Keratinocyte (primary cell): ENCODE results near the gene MAD1L1. TPM values are rescaled to one million over a fixed set of nuclear protein-coding genes. Genes with fewer than 3 reads are reported as not detected.
"Not testable (repeated sequence)": the region's sequence is repeated elsewhere in the genome, so short reads cannot be mapped to it uniquely, and the experiment has no call there.

Experiments
- DNase-seq: peaks from one replicate; pipeline ENCODE4 v3.0.0-alpha.2; 2011; ENCODE audit warnings: low read depth, missing footprints, low spot score
- FAIRE-seq: peaks from 2 replicates; lab custom pipeline; 2011; peaks lifted over from hg19 to GRCh38; lab: Jason Lieb, UNC
- H2AFZ ChIP-seq: 2 replicates; pipeline ENCODE4 v1.6.0; 2012; ENCODE audit warnings: low read length, control low read depth, inconsistent platforms; ENCODE audit not compliant: control insufficient read depth
- H3K27ac ChIP-seq: 2 replicates; pipeline ENCODE4 v1.5.1; 2011; ENCODE audit warnings: low read length; ENCODE audit not compliant: control insufficient read depth, insufficient read depth
- H3K27me3 ChIP-seq: 3 replicates; pipeline ENCODE4 v1.6.0; 2011; ENCODE audit warnings: low read length; ENCODE audit not compliant: control insufficient read depth, insufficient read depth; ENCODE audit errors: extremely low read depth
- H3K36me3 ChIP-seq, 2 experiments: 2 replicates in 1 of 2; 3 replicates in 1 of 2; pipeline ENCODE4 v1.5.1; 2011; ENCODE audit warnings: low read length in 2 of 2, mild to moderate bottlenecking in 1 of 2; ENCODE audit not compliant: control insufficient read depth in 2 of 2, insufficient read depth in 2 of 2; ENCODE audit errors: extremely low read depth in 1 of 2
- H3K4me1 ChIP-seq: 3 replicates; pipeline ENCODE4 v1.5.1; 2011; ENCODE audit warnings: low read length; ENCODE audit not compliant: control insufficient read depth, insufficient read depth; ENCODE audit errors: extremely low read depth
- H3K4me2 ChIP-seq: 3 replicates; pipeline ENCODE4 v1.6.0; 2011; ENCODE audit warnings: low read depth, low read length; ENCODE audit not compliant: control insufficient read depth, insufficient read depth; ENCODE audit errors: extremely low read depth
- H3K4me3 ChIP-seq, 3 experiments: fragments of 200-600 bp in 1 of 3; sonication (generic) in 1 of 3; 2 replicates in 2 of 3; 3 replicates in 1 of 3; pipeline ENCODE4 v1.5.1; 2011 to 2016; ENCODE audit warnings: low read length in 3 of 3, mild to moderate bottlenecking in 3 of 3, control low read depth in 2 of 3, inconsistent platforms in 1 of 3, low read depth in 1 of 3, mixed read lengths in 1 of 3, mixed run types in 1 of 3, moderate library complexity in 1 of 3; ENCODE audit not compliant: control insufficient read depth in 2 of 3, insufficient read depth in 2 of 3; ENCODE audit errors: extremely low read depth in 1 of 3
- H3K79me2 ChIP-seq: 2 replicates; pipeline ENCODE4 v1.6.0; 2012; ENCODE audit warnings: low read length; ENCODE audit not compliant: control insufficient read depth, insufficient read depth
- H3K9ac ChIP-seq: 3 replicates; pipeline ENCODE4 v1.6.0; 2011; ENCODE audit warnings: low read length; ENCODE audit not compliant: control insufficient read depth, insufficient read depth; ENCODE audit errors: extremely low read depth
- H3K9me1 ChIP-seq: 3 replicates; pipeline ENCODE4 v1.6.0; 2011; ENCODE audit warnings: low read length; ENCODE audit not compliant: control insufficient read depth, insufficient read depth; ENCODE audit errors: extremely low read depth
- H3K9me3 ChIP-seq: 2 replicates; pipeline ENCODE4 v1.5.1; 2012; ENCODE audit warnings: low read depth, low read length; ENCODE audit not compliant: control insufficient read depth
- H4K20me1 ChIP-seq: 3 replicates; pipeline ENCODE4 v1.6.0; 2011; ENCODE audit warnings: low read length; ENCODE audit not compliant: control insufficient read depth, insufficient read depth; ENCODE audit errors: extremely low read depth
- CTCF ChIP-seq, 3 experiments: IDR thresholded peaks in 1 of 3; conservative IDR thresholded peaks in 1 of 3; optimal IDR thresholded peaks in 1 of 3; 2 replicates in 2 of 3; 3 replicates in 1 of 3; pipeline versions ENCODE3 to v1.5.1; 2011; ENCODE audit warnings: low read length in 3 of 3, mild to moderate bottlenecking in 3 of 3, moderate library complexity in 2 of 3, control low read depth in 1 of 3, inconsistent platforms in 1 of 3; ENCODE audit not compliant: insufficient read depth in 2 of 3; ENCODE audit errors: extremely low read depth in 1 of 3
- EZH2 ChIP-seq: IDR thresholded peaks from one replicate; pipeline ENCODE4 v1.6.1; 2012; ENCODE audit warnings: inconsistent platforms, mild to moderate bottlenecking, low read length, moderate library complexity
- dilution Hi-C: fragments of 300-500 bp; cut with MboI; formaldehyde crosslinking; loops from one replicate; pipeline ENCODE4 v1.7.0; 2020; ENCODE audit warnings: low sequenced_read_pairs; ENCODE audit not compliant: extremely low pct_ligation_motif_present
- polyA plus RNA-seq, 5 experiments: library from polyadenylated mRNA; depleted of rRNA in 3 of 5; stranded (reverse) in 3 of 5; stranded (forward) in 1 of 5; unstranded in 1 of 5; fragments of >200 nt; gene quantifications; 1 replicate in 1 of 5; 2 replicates in 3 of 5; 3 replicates in 1 of 5; pipeline versions ENCODE4 v1.2.1 to v1.2.3, GENCODE V29; 2011 to 2012; ENCODE audit warnings: missing spikeins in 2 of 5, low read depth in 1 of 5, low replicate concordance in 1 of 5

MAD1L1 gene
- polyA plus RNA-seq, 1 donor (not counting 4 experiments of a cell fraction or from before 2014, with no cell fraction given), result 18.0 TPM

GRCh38 chr7:1829111-1829510 lies 403.6 kb downstream of the MAD1L1 start:
- Histone ChIP-seq H3K79me2 (no peaks in the 10 kb centered on the region), H3K27ac (no peak overlapping the region), H3K9ac (no peak overlapping the region), H3K9me1 (no peaks in the 10 kb centered on the region), H3K4me1 (no peaks in the 10 kb centered on the region), H3K36me3 (no peaks in the 10 kb centered on the region), H3K9me3 (peaks cover 1% of the 10 kb centered on the region), H3K4me3 (no peak overlapping the region), H2AFZ (no peak overlapping the region), H4K20me1 (no peaks in the 10 kb centered on the region), H3K4me2 (no peak overlapping the region), H3K27me3 (no peaks in the 10 kb centered on the region)
- no peak for TF ChIP-seq CTCF (optimal IDR thresholded peaks at IDR 0.05 in 1 of 3, IDR thresholded peaks at IDR 0.05 in 1 of 3, conservative IDR thresholded peaks at IDR 0.05 in 1 of 3; ENCODE audit: extremely low read depth in 1 of 3, insufficient read depth in 2 of 3, low read length in 3 of 3)
- TF ChIP-seq EZH2, result no peak
- no peak for DNase-seq
- no peak for FAIRE-seq
- dilution Hi-C loops, result no loop called here

GRCh38 chr7:1828170-1828569 lies 404.6 kb downstream of the MAD1L1 start:
- H3K4me2 ChIP-seq, H2AFZ ChIP-seq, FAIRE-seq, H3K9me3 ChIP-seq, H3K9me1 ChIP-seq, H3K79me2 ChIP-seq, H4K20me1 ChIP-seq, H3K36me3 ChIP-seq, DNase-seq, H3K4me1 ChIP-seq, H3K27me3 ChIP-seq, H3K27ac ChIP-seq, dilution Hi-C loops, H3K9ac ChIP-seq, H3K4me3 ChIP-seq: not testable (repeated sequence)

- H3K79me2 ChIP-seq, H3K36me3 ChIP-seq, H3K9me1 ChIP-seq, H3K9ac ChIP-seq, H2AFZ ChIP-seq, H3K27me3 ChIP-seq, DNase-seq, H4K20me1 ChIP-seq, FAIRE-seq, H3K4me1 ChIP-seq, H3K4me3 ChIP-seq, H3K4me2 ChIP-seq, H3K27ac ChIP-seq, dilution Hi-C loops, H3K9me3 ChIP-seq: not testable (repeated sequence)
These were observed 405.2 kb downstream of the MAD1L1 start for GRCh38 chr7:1827521-1827981.

GRCh38 chr7:1826931-1827330 lies 405.8 kb downstream of the MAD1L1 start:
- dilution Hi-C loops, H2AFZ ChIP-seq: not testable (repeated sequence)

More at GRCh38 chr7:1826931-1827330, 405.8 kb downstream of the MAD1L1 start:
- H3K4me2 ChIP-seq, H3K27me3 ChIP-seq, H3K27ac ChIP-seq, H3K9me3 ChIP-seq, H3K4me3 ChIP-seq, H3K9ac ChIP-seq, H3K9me1 ChIP-seq, FAIRE-seq, H3K4me1 ChIP-seq, H4K20me1 ChIP-seq, H3K79me2 ChIP-seq, H3K36me3 ChIP-seq, DNase-seq: not testable (repeated sequence)
